HG03460 (cell line): ENCODE measurements around the gene CDH23.

Experiments used
- ATAC-seq: cut with Tn5 transposase; IDR thresholded peaks from one replicate; pipeline ENCODE4 v1.9.1; 2021; ENCODE audit not compliant: unreplicated experiment

The CDH23 gene

GRCh38 chr10:71746344-71747037 is 349.8 kb downstream of the CDH23 start:
- ATAC-seq = no peak

- ATAC-seq = no peak
Measured at GRCh38 chr10:71747039-71747531, 350.4 kb downstream of the CDH23 start.

- no peak for ATAC-seq
Measured at GRCh38 chr10:71747551-71748523, 351.1 kb downstream of the CDH23 start.

- ATAC-seq = peak; percentile 63
Measured at GRCh38 chr10:71748671-71749191, 352.0 kb downstream of the CDH23 start.

- ATAC-seq = no peak
Measured at GRCh38 chr10:71749396-71749795, 352.7 kb downstream of the CDH23 start.

- ATAC-seq = no peak
Measured at GRCh38 chr10:71750124-71750841, 353.6 kb downstream of the CDH23 start.

- ATAC-seq = no peak
Measured at GRCh38 chr10:71750986-71751385, 354.3 kb downstream of the CDH23 start.

GRCh38 chr10:71751515-71752224 is 354.9 kb downstream of the CDH23 start:
- no peak for ATAC-seq

- ATAC-seq = no peak
Measured at GRCh38 chr10:71752391-71753090, 355.8 kb downstream of the CDH23 start.

GRCh38 chr10:71753091-71753959 is 356.6 kb downstream of the CDH23 start:
- no peak for ATAC-seq

GRCh38 chr10:71753960-71754505 is 357.3 kb downstream of the CDH23 start:
- no peak for ATAC-seq

GRCh38 chr10:71754562-71754961 is 357.8 kb downstream of the CDH23 start:
- no peak for ATAC-seq

GRCh38 chr10:71755179-71755879 is 358.6 kb downstream of the CDH23 start:
- ATAC-seq = no peak

GRCh38 chr10:71756311-71757191 is 359.8 kb downstream of the CDH23 start:
- no peak for ATAC-seq

- ATAC-seq = no peak
Measured at GRCh38 chr10:71757399-71757922, 360.7 kb downstream of the CDH23 start.

GRCh38 chr10:71761105-71761511 is 364.4 kb downstream of the CDH23 start:
- no peak for ATAC-seq
